Measurements from ENCODE around the gene MAB21L1. TPM values are rescaled to one million over a fixed set of nuclear protein-coding genes. Genes with fewer than 3 reads are reported as not detected.

Gene MAB21L1
- total and polyA plus RNA-seq, 2 experiments from 2014 or later: 0.78 TPM; not detected in 1

DNA sequence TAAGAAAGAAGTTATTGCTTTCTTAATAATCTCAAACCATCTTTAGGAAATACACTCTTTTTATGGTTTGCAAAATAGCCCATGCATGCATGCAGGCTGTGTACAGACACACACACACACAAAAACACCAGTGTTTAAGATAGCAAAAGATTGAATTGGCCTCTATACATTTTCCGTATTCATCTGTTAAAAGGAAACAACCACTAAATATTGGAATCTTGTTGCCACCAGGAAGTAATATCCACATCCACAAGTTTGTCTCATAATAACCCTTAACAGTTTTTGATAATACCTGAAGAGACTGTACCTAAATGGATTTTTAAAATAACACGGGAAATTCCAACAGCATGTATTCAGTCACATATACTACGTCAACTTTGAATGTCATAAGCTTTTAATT lies 7.3 kb upstream of the MAB21L1 start:
- Histone ChIP-seq H3K79me2 (replicated peaks; ENCODE audit: insufficient read depth) (no peaks in the 10 kb centered on the region), H3K36me3 (ENCODE audit: insufficient read depth) (no peaks in the 10 kb centered on the region), H3K4me1 (ENCODE audit: insufficient read depth) (peaks cover 17% of the 10 kb centered on the region), H2AFZ (no peak overlapping the region), H3K27me3 (ENCODE audit: insufficient read depth) (peaks cover 19% of the 10 kb centered on the region), H3K27ac (ENCODE audit: low read depth) (no peak overlapping the region), H3K4me3 (no peak overlapping the region), H4K20me1 (replicated peaks; ENCODE audit: insufficient read depth) (no peaks in the 10 kb centered on the region), H3K9me2 (ENCODE audit: insufficient read depth) (no peaks in the 10 kb centered on the region), H3F3A (replicated peaks; ENCODE audit: low read depth) (no peaks in the 10 kb centered on the region), H3K4me2 (no peak overlapping the region)
- no peak for ATAC-seq
- Mint-ChIP-seq H3K27ac (no peak overlapping the region), H3K4me3 (no peak overlapping the region), H3K4me1 (peaks cover 9% of the 10 kb centered on the region; the same call in 2 of the 3 replicates), H3K9me3 (no peaks in the 10 kb centered on the region), H3K36me3 (ENCODE audit: low read depth) (no peaks in the 10 kb centered on the region), H3K27me3 (ENCODE audit: insufficient read depth, low read depth, poor library complexity) (peaks cover 6% of the 10 kb centered on the region)
- no peak for TF ChIP-seq ZNF114 (CRISPR knock-in tag; IDR thresholded peaks at IDR 0.05)
- TF ChIP-seq JUNB (IDR thresholded peaks at IDR 0.05; ENCODE audit: unreplicated experiment): no peak
- TF ChIP-seq, protein P1, sequence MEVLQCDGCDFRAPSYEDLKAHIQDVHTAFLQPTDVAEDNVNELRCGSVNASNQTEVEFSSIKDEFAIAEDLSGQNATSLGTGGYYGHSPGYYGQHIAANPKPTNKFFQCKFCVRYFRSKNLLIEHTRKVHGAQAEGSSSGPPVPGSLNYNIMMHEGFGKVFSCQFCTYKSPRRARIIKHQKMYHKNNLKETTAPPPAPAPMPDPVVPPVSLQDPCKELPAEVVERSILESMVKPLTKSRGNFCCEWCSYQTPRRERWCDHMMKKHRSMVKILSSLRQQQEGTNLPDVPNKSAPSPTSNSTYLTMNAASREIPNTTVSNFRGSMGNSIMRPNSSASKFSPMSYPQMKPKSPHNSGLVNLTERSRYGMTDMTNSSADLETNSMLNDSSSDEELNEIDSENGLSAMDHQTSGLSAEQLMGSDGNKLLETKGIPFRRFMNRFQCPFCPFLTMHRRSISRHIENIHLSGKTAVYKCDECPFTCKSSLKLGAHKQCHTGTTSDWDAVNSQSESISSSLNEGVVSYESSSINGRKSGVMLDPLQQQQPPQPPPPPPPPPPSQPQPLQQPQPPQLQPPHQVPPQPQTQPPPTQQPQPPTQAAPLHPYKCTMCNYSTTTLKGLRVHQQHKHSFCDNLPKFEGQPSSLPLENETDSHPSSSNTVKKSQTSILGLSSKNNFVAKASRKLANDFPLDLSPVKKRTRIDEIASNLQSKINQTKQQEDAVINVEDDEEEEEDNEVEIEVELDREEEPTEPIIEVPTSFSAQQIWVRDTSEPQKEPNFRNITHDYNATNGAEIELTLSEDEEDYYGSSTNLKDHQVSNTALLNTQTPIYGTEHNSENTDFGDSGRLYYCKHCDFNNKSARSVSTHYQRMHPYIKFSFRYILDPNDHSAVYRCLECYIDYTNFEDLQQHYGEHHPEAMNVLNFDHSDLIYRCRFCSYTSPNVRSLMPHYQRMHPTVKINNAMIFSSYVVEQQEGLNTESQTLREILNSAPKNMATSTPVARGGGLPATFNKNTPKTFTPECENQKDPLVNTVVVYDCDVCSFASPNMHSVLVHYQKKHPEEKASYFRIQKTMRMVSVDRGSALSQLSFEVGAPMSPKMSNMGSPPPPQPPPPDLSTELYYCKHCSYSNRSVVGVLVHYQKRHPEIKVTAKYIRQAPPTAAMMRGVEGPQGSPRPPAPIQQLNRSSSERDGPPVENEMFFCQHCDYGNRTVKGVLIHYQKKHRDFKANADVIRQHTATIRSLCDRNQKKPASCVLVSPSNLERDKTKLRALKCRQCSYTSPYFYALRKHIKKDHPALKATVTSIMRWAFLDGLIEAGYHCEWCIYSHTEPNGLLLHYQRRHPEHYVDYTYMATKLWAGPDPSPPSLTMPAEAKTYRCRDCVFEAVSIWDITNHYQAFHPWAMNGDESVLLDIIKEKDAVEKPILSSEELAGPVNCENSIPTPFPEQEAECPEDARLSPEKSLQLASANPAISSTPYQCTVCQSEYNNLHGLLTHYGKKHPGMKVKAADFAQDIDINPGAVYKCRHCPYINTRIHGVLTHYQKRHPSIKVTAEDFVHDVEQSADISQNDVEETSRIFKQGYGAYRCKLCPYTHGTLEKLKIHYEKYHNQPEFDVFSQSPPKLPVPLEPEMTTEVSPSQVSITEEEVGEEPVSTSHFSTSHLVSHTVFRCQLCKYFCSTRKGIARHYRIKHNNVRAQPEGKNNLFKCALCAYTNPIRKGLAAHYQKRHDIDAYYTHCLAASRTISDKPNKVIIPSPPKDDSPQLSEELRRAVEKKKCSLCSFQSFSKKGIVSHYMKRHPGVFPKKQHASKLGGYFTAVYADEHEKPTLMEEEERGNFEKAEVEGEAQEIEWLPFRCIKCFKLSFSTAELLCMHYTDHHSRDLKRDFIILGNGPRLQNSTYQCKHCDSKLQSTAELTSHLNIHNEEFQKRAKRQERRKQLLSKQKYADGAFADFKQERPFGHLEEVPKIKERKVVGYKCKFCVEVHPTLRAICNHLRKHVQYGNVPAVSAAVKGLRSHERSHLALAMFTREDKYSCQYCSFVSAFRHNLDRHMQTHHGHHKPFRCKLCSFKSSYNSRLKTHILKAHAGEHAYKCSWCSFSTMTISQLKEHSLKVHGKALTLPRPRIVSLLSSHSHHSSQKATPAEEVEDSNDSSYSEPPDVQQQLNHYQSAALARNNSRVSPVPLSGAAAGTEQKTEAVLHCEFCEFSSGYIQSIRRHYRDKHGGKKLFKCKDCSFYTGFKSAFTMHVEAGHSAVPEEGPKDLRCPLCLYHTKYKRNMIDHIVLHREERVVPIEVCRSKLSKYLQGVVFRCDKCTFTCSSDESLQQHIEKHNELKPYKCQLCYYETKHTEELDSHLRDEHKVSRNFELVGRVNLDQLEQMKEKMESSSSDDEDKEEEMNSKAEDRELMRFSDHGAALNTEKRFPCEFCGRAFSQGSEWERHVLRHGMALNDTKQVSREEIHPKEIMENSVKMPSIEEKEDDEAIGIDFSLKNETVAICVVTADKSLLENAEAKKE (CRISPR knock-in tag; IDR thresholded peaks at IDR 0.05): no peak
- no peak for TF ChIP-seq NANOG (IDR thresholded peaks at IDR 0.05; ENCODE audit: borderline replicate concordance)
- no peak for TF ChIP-seq CREB1 (CRISPR knock-in tag; IDR thresholded peaks at IDR 0.05; ENCODE audit: low read depth)
- TF ChIP-seq, protein P2, sequence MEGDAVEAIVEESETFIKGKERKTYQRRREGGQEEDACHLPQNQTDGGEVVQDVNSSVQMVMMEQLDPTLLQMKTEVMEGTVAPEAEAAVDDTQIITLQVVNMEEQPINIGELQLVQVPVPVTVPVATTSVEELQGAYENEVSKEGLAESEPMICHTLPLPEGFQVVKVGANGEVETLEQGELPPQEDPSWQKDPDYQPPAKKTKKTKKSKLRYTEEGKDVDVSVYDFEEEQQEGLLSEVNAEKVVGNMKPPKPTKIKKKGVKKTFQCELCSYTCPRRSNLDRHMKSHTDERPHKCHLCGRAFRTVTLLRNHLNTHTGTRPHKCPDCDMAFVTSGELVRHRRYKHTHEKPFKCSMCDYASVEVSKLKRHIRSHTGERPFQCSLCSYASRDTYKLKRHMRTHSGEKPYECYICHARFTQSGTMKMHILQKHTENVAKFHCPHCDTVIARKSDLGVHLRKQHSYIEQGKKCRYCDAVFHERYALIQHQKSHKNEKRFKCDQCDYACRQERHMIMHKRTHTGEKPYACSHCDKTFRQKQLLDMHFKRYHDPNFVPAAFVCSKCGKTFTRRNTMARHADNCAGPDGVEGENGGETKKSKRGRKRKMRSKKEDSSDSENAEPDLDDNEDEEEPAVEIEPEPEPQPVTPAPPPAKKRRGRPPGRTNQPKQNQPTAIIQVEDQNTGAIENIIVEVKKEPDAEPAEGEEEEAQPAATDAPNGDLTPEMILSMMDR (conservative IDR thresholded peaks at IDR 0.05; ENCODE audit: low read depth in 2 of 2): no peak
- TF ChIP-seq EZH2phosphoT487 (IDR thresholded peaks at IDR 0.05; ENCODE audit: unreplicated experiment): no peak
- TF ChIP-seq, protein P3, sequence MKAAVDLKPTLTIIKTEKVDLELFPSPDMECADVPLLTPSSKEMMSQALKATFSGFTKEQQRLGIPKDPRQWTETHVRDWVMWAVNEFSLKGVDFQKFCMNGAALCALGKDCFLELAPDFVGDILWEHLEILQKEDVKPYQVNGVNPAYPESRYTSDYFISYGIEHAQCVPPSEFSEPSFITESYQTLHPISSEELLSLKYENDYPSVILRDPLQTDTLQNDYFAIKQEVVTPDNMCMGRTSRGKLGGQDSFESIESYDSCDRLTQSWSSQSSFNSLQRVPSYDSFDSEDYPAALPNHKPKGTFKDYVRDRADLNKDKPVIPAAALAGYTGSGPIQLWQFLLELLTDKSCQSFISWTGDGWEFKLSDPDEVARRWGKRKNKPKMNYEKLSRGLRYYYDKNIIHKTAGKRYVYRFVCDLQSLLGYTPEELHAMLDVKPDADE (IDR thresholded peaks at IDR 0.05): no peak
- no peak for TF ChIP-seq ZNF331 (CRISPR knock-in tag; IDR thresholded peaks at IDR 0.05; ENCODE audit: low read depth)
- no peak for TF ChIP-seq POLR2AphosphoS5 (IDR thresholded peaks at IDR 0.05; ENCODE audit: low read depth)
- TF ChIP-seq EZH2 (IDR thresholded peaks at IDR 0.05; ENCODE audit: low read depth, unreplicated experiment): no peak
- no peak for TF ChIP-seq STAT1 (IDR thresholded peaks at IDR 0.05; ENCODE audit: unreplicated experiment)
- TF ChIP-seq, protein P4, sequence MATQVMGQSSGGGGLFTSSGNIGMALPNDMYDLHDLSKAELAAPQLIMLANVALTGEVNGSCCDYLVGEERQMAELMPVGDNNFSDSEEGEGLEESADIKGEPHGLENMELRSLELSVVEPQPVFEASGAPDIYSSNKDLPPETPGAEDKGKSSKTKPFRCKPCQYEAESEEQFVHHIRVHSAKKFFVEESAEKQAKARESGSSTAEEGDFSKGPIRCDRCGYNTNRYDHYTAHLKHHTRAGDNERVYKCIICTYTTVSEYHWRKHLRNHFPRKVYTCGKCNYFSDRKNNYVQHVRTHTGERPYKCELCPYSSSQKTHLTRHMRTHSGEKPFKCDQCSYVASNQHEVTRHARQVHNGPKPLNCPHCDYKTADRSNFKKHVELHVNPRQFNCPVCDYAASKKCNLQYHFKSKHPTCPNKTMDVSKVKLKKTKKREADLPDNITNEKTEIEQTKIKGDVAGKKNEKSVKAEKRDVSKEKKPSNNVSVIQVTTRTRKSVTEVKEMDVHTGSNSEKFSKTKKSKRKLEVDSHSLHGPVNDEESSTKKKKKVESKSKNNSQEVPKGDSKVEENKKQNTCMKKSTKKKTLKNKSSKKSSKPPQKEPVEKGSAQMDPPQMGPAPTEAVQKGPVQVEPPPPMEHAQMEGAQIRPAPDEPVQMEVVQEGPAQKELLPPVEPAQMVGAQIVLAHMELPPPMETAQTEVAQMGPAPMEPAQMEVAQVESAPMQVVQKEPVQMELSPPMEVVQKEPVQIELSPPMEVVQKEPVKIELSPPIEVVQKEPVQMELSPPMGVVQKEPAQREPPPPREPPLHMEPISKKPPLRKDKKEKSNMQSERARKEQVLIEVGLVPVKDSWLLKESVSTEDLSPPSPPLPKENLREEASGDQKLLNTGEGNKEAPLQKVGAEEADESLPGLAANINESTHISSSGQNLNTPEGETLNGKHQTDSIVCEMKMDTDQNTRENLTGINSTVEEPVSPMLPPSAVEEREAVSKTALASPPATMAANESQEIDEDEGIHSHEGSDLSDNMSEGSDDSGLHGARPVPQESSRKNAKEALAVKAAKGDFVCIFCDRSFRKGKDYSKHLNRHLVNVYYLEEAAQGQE (IDR thresholded peaks at IDR 0.05; ENCODE audit: unreplicated experiment): no peak
- DNase-seq (ENCODE audit: low spot score): no peak

All from GM23338 (cell line).